ENCODE data around the gene PTPN5.

GRCh38 chr11:18774801-18775200 is 16.8 kb downstream of the PTPN5 start:
- TF ChIP-seq CTCF (conservative IDR thresholded peaks at IDR 0.05; ENCODE audit: low read length) (no peak), EZH2phosphoT487 (IDR thresholded peaks at IDR 0.05; ENCODE audit: borderline replicate concordance, low read depth, low read length) (no peak)
